Measurements from ENCODE around the gene FAM210A. TPM values are rescaled to one million over a fixed set of nuclear protein-coding genes. Genes with fewer than 3 reads are reported as not detected.
A peak's percentile ranks its signal among the peaks of the same experiment; 100 is the strongest.

Gene FAM210A
- total RNA-seq, 3 donors from 2014 or later: 7.7 to 15.1 (median 10.5) TPM

- Histone ChIP-seq H3K27ac (no peak overlapping the region), H3K27me3 (no peaks in the 10 kb centered on the region), H3K4me3 (no peak overlapping the region), H3K4me1 (no peaks in the 10 kb centered on the region), H3K36me3 (peaks cover 5% of the 10 kb centered on the region), H3K9me3 (no peaks in the 10 kb centered on the region)
- no peak for DNase-seq (ENCODE audit: low spot score in 2 of 2)
- intact Hi-C loops (cut with DNase I; ENCODE audit: low total_unique reads): no loop called here
- TF ChIP-seq POLR2A (IDR thresholded peaks at IDR 0.05) (no peak), CTCF (IDR thresholded peaks at IDR 0.05) (no peak), POLR2AphosphoS5 (IDR thresholded peaks at IDR 0.05) (no peak)
Observed at GRCh38 chr18:13645093-13645492, 81.3 kb downstream of the FAM210A start.

- TF ChIP-seq POLR2AphosphoS5 (IDR thresholded peaks at IDR 0.05) (no peak), POLR2A (IDR thresholded peaks at IDR 0.05) (no peak), CTCF (IDR thresholded peaks at IDR 0.05) (no peak)
- peaks cover 5% of the 10 kb centered on the region for H3K36me3 ChIP-seq
- no peak overlapping the region for H3K4me3 ChIP-seq
- H3K27ac ChIP-seq: no peak overlapping the region
- intact Hi-C loops (cut with DNase I; ENCODE audit: low total_unique reads): no loop called here
- no peaks in the 10 kb centered on the region for H3K4me1 ChIP-seq
- DNase-seq (ENCODE audit: low spot score in 2 of 2): no peak
- no peaks in the 10 kb centered on the region for H3K9me3 ChIP-seq
- no peaks in the 10 kb centered on the region for H3K27me3 ChIP-seq
Observed at GRCh38 chr18:13643261-13643751, 83.1 kb downstream of the FAM210A start.

- peak overlapping the region in 1 of 3 donors; percentile 34 for H3K4me3 ChIP-seq
- no peaks in the 10 kb centered on the region for H3K27me3 ChIP-seq
- H3K36me3 ChIP-seq: peaks cover 5% of the 10 kb centered on the region
- no peak for DNase-seq (ENCODE audit: low spot score in 2 of 2)
- peak overlapping the region in 1 of 2 donors; percentile 75 for H3K27ac ChIP-seq
- intact Hi-C loops (cut with DNase I; ENCODE audit: low total_unique reads): no loop called here
- no peaks in the 10 kb centered on the region for H3K9me3 ChIP-seq
- no peaks in the 10 kb centered on the region for H3K4me1 ChIP-seq
- TF ChIP-seq CTCF (IDR thresholded peaks at IDR 0.05) (no peak), POLR2A (IDR thresholded peaks at IDR 0.05) (no peak), POLR2AphosphoS5 (IDR thresholded peaks at IDR 0.05) (no peak)
Observed at GRCh38 chr18:13642440-13642827, 83.9 kb downstream of the FAM210A start.

GRCh38 chr18:13641551-13642439, 84.6 kb downstream of the FAM210A start:
- H3K4me1 ChIP-seq: no peaks in the 10 kb centered on the region
- H3K36me3 ChIP-seq: peaks cover 5% of the 10 kb centered on the region
- no peak for DNase-seq (ENCODE audit: low spot score in 2 of 2)
- H3K27ac ChIP-seq: peak overlapping the region in 1 of 2 donors; percentile 75
- no peaks in the 10 kb centered on the region for H3K27me3 ChIP-seq
- no peak for TF ChIP-seq POLR2A (IDR thresholded peaks at IDR 0.05)
- TF ChIP-seq CTCF (IDR thresholded peaks at IDR 0.05): no peak
- TF ChIP-seq POLR2AphosphoS5 (IDR thresholded peaks at IDR 0.05): no peak
- intact Hi-C loops (cut with DNase I; ENCODE audit: low total_unique reads): no loop called here
- peak overlapping the region; percentile 34 to 61 (median 37) for H3K4me3 ChIP-seq
- H3K9me3 ChIP-seq: no peaks in the 10 kb centered on the region

GRCh38 chr18:13640266-13640860, 86.0 kb downstream of the FAM210A start:
- Histone ChIP-seq H3K4me1 (no peaks in the 10 kb centered on the region), H3K4me3 (no peak overlapping the region), H3K9me3 (no peaks in the 10 kb centered on the region), H3K27ac (no peak overlapping the region), H3K36me3 (peaks cover 4% of the 10 kb centered on the region), H3K27me3 (no peaks in the 10 kb centered on the region)
- TF ChIP-seq POLR2AphosphoS5 (IDR thresholded peaks at IDR 0.05): no peak
- DNase-seq (ENCODE audit: low spot score in 2 of 2): no peak
- intact Hi-C loops (cut with DNase I; ENCODE audit: low total_unique reads): no loop called here
